NCI-H1436 (cell line): ENCODE data around the gene ZNF398.
"Not testable (repeated sequence)": the region's sequence is repeated elsewhere in the genome, so short reads cannot be mapped to it uniquely, and the experiment has no call there.

ENCODE experiments used
- DNase-seq: peaks from one replicate; lab custom pipeline; 2025; lab: John Stamatoyannopoulos, UW

Gene ZNF398

GRCh38 chr7:149197675-149198074 is 50.4 kb downstream of the ZNF398 start:
- DNase-seq, result no peak

GRCh38 chr7:149198161-149198816 is 51.0 kb downstream of the ZNF398 start:
- no peak for DNase-seq

GRCh38 chr7:149199234-149199995 is 52.2 kb downstream of the ZNF398 start:
- DNase-seq, result no peak

GRCh38 chr7:149202831-149203231 is 55.6 kb downstream of the ZNF398 start:
- no peak for DNase-seq

GRCh38 chr7:149205690-149206381 is 58.6 kb downstream of the ZNF398 start:
- no peak for DNase-seq

GRCh38 chr7:149207324-149208035 is 60.2 kb downstream of the ZNF398 start:
- no peak for DNase-seq

- no peak for DNase-seq
These were observed 62.4 kb downstream of the ZNF398 start for GRCh38 chr7:149209518-149210269.

GRCh38 chr7:149210551-149210950 is 63.3 kb downstream of the ZNF398 start:
- DNase-seq, result no peak

GRCh38 chr7:149214020-149214720 is 66.9 kb downstream of the ZNF398 start:
- DNase-seq, result no peak

- no peak for DNase-seq
These were observed 69.1 kb downstream of the ZNF398 start for GRCh38 chr7:149216402-149216801.

- no peak for DNase-seq
These were observed 70.3 kb downstream of the ZNF398 start for GRCh38 chr7:149217570-149217969.

- no peak for DNase-seq
These were observed 71.5 kb downstream of the ZNF398 start for GRCh38 chr7:149218469-149219420.

GRCh38 chr7:149220534-149220933 is 73.3 kb downstream of the ZNF398 start:
- no peak for DNase-seq

- no peak for DNase-seq
These were observed 75.9 kb downstream of the ZNF398 start for GRCh38 chr7:149223176-149223575.

- no peak for DNase-seq
These were observed 76.5 kb downstream of the ZNF398 start for GRCh38 chr7:149223761-149224160.

- no peak for DNase-seq
These were observed 77.1 kb downstream of the ZNF398 start for GRCh38 chr7:149224352-149224751.

GRCh38 chr7:149225106-149225505 is 77.9 kb downstream of the ZNF398 start:
- no peak for DNase-seq

- no peak for DNase-seq
These were observed 78.4 kb downstream of the ZNF398 start for GRCh38 chr7:149225656-149226055.

GRCh38 chr7:149226366-149226765 is 79.1 kb downstream of the ZNF398 start:
- not testable (repeated sequence) for DNase-seq
